CD14-positive monocyte (primary cell): Measurements from ENCODE around the gene AADACL4. TPM values are rescaled to one million over a fixed set of nuclear protein-coding genes. Genes with fewer than 3 reads are reported as not detected.
A peak's percentile ranks its signal among the peaks of the same experiment; 100 is the strongest.

ENCODE experiments used
- DNase-seq, 3 donors: peaks; one replicate each; pipeline ENCODE4 v3.0.0-alpha.2; 2011 to 2022
- H2AFZ ChIP-seq: 2 replicates; pipeline ENCODE4 v1.6.0; 2012; ENCODE audit warnings: mild to moderate bottlenecking, low read depth, low read length, inconsistent platforms; ENCODE audit not compliant: insufficient read depth, poor library complexity, severe bottlenecking
- H3K27ac ChIP-seq, 2 donors: 1 replicate in 1 of 2; 2 replicates in 1 of 2; pipeline ENCODE4 v1.5.1; 2012 to 2013; ENCODE audit warnings: low read length in 2 of 2, control low read depth in 1 of 2, inconsistent platforms in 1 of 2, low read depth in 1 of 2, mild to moderate bottlenecking in 1 of 2
- H3K27me3 ChIP-seq, 2 donors: one replicate each; pipeline versions ENCODE4 v1.6.0 to v1.6.1; 2011 to 2013; ENCODE audit warnings: low read length in 2 of 2; ENCODE audit not compliant: control insufficient read depth in 2 of 2, insufficient read depth in 2 of 2
- H3K36me3 ChIP-seq, 2 donors: replicated peaks in 1 of 2; 1 replicate in 1 of 2; 2 replicates in 1 of 2; pipeline versions ENCODE4 v1.5.1 to v1.6.1; 2012 to 2013; ENCODE audit warnings: low read length in 2 of 2, control low read depth in 1 of 2, inconsistent platforms in 1 of 2, mild to moderate bottlenecking in 1 of 2; ENCODE audit not compliant: insufficient read depth in 2 of 2, control insufficient read depth in 1 of 2
- H3K4me1 ChIP-seq, 2 donors: 1 replicate in 1 of 2; 2 replicates in 1 of 2; pipeline versions ENCODE4 v1.5.1 to v1.6.1; 2012 to 2013; ENCODE audit warnings: low read length in 2 of 2, control low read depth in 1 of 2, inconsistent platforms in 1 of 2, mild to moderate bottlenecking in 1 of 2, moderate library complexity in 1 of 2; ENCODE audit not compliant: insufficient read depth in 2 of 2, control insufficient read depth in 1 of 2
- H3K4me2 ChIP-seq: replicated peaks from 2 replicates; pipeline ENCODE3; 2012; ENCODE audit warnings: low read length, moderate library complexity, mild to moderate bottlenecking; ENCODE audit not compliant: poor library complexity, severe bottlenecking; ENCODE audit errors: extremely low read depth
- H3K4me3 ChIP-seq, 3 experiments: fragments of 200-600 bp in 1 of 3; sonication (generic) in 1 of 3; replicated peaks in 1 of 3; 1 replicate in 2 of 3; 2 replicates in 1 of 3; pipeline ENCODE4 v1.5.1; 2011 to 2013; ENCODE audit warnings: low read length in 3 of 3, mild to moderate bottlenecking in 3 of 3, control low read depth in 2 of 3, low read depth in 2 of 3, inconsistent platforms in 1 of 3, moderate library complexity in 1 of 3
- H3K79me2 ChIP-seq: 2 replicates; pipeline ENCODE4 v1.6.0; 2012; ENCODE audit warnings: mild to moderate bottlenecking, control low read depth, inconsistent platforms, low read length, moderate library complexity; ENCODE audit not compliant: insufficient read depth
- H3K9ac ChIP-seq: 2 replicates; pipeline ENCODE4 v1.6.0; 2017; ENCODE audit warnings: low read length, mild to moderate bottlenecking; ENCODE audit not compliant: insufficient read depth, poor library complexity, severe bottlenecking
- H3K9me3 ChIP-seq, 2 donors: replicated peaks in 1 of 2; 1 replicate in 1 of 2; 2 replicates in 1 of 2; pipeline versions ENCODE4 v1.5.1 to v1.6.1; 2012 to 2013; ENCODE audit warnings: low read length in 2 of 2, control low read depth in 1 of 2; ENCODE audit not compliant: control insufficient read depth in 1 of 2, insufficient read depth in 1 of 2
- H4K20me1 ChIP-seq: 2 replicates; pipeline ENCODE4 v1.6.0; 2012; ENCODE audit warnings: mild to moderate bottlenecking, low read length, control low read depth, moderate library complexity; ENCODE audit not compliant: insufficient read depth
- H3K27ac Mint-ChIP-seq, 7 donors: one replicate each; pipeline ENCODE4 v1.8.0; 2020; ENCODE audit warnings: mild to moderate bottlenecking in 7 of 7, mixed read lengths in 7 of 7, moderate library complexity in 6 of 7, inconsistent platforms in 2 of 7
- H3K27me3 Mint-ChIP-seq, 3 donors: one replicate each; pipeline ENCODE4 v1.8.0; 2021 to 2022; ENCODE audit warnings: low read depth in 3 of 3, mild to moderate bottlenecking in 3 of 3, mixed read lengths in 3 of 3, moderate library complexity in 3 of 3, inconsistent platforms in 1 of 3
- H3K36me3 Mint-ChIP-seq, 2 donors: one replicate each; pipeline ENCODE4 v1.8.0; 2020; ENCODE audit warnings: mixed read lengths in 2 of 2, inconsistent platforms in 1 of 2, mild to moderate bottlenecking in 1 of 2
- H3K4me1 Mint-ChIP-seq: one replicate; pipeline ENCODE4 v1.8.0; 2020; ENCODE audit warnings: mild to moderate bottlenecking, mixed read lengths
- H3K4me3 Mint-ChIP-seq, 2 donors: one replicate each; pipeline ENCODE4 v1.8.0; 2020; ENCODE audit warnings: mild to moderate bottlenecking in 2 of 2, mixed read lengths in 2 of 2, moderate library complexity in 1 of 2
- H3K9me3 Mint-ChIP-seq, 7 donors: one replicate each; pipeline ENCODE4 v1.8.0; 2020 to 2022; ENCODE audit warnings: mixed read lengths in 7 of 7, mild to moderate bottlenecking in 6 of 7, moderate library complexity in 6 of 7, inconsistent platforms in 2 of 7
- CTCF ChIP-seq: fragments of 200-600 bp; IDR thresholded peaks from one replicate; pipeline ENCODE4 v1.8.0; 2022; ENCODE audit warnings: antibody characterized with exemption, mild to moderate bottlenecking
- WGBS: methylation state at CpG from one replicate; pipeline ENCODE4 v1.1.5; 2013; ENCODE audit warnings: missing lambda C conversion rate; ENCODE audit not compliant: insufficient coverage; 5-methylcytosine and 5-hydroxymethylcytosine counted together
- intact Hi-C, 2 donors: fragments of 100-400 bp; cut with micrococcal nuclease; formaldehyde crosslinking; loops; one replicate each; pipeline versions ENCODE4 v1.15.0 to v1.15.1; 2023
- polyA plus RNA-seq, 3 donors: library from polyadenylated mRNA; depleted of rRNA in 1 of 3; unstranded in 2 of 3; stranded (reverse) in 1 of 3; fragments of 300-500 nt in 2 of 3; fragments of >200 nt in 1 of 3; fragmentation: Illumina TruSeq in 2 of 3; gene quantifications; 1 replicate in 2 of 3; 2 replicates in 1 of 3; pipeline ENCODE4 v1.2.3, GENCODE V29; 2012 to 2021

AADACL4 gene
- polyA plus RNA-seq, 3 donors, result not detected

- intact Hi-C loops, result loop anchor here (2.0 to 5.0 kb wide), 3 partner anchors 344 to 541 kb away; no protein-coding TSS in a partner anchor
- Mint-ChIP-seq H3K4me1 (peaks cover 10% of the 10 kb centered on the region), H3K27me3 (peaks cover 5 to 8% (median 7%) of the 10 kb centered on the region in 3 donors), H3K9me3 (peaks cover 0 to 7% (median 6%) of the 10 kb centered on the region in 7 donors), H3K4me3 (no peak overlapping the region), H3K27ac (peak overlapping the region in 1 of 7 donors; percentile 40), H3K36me3 (no peaks in the 10 kb centered on the region)
- TF ChIP-seq CTCF, result peak; percentile 91
- no peak overlapping the region for H3K4me2 ChIP-seq
- peaks cover 0 to 6% of the 10 kb centered on the region in 2 donors for H3K9me3 ChIP-seq
- peak; percentile 57 to 75 (median 70) for DNase-seq
- H3K79me2 ChIP-seq, result no peaks in the 10 kb centered on the region
- no peak overlapping the region for H3K9ac ChIP-seq
- no peak overlapping the region for H3K27ac ChIP-seq
- no peak overlapping the region for H2AFZ ChIP-seq
- H3K27me3 ChIP-seq, result no peaks in the 10 kb centered on the region
- WGBS, result 41% methylated on average over 18 of the region's 23 CpGs
- peaks cover 8 to 11% of the 10 kb centered on the region in 2 donors for H3K4me1 ChIP-seq
- no peaks in the 10 kb centered on the region for H3K36me3 ChIP-seq
- no peak overlapping the region for H3K4me3 ChIP-seq
- H4K20me1 ChIP-seq, result no peaks in the 10 kb centered on the region
Observed at GRCh38 chr1:12658531-12659453, 14.9 kb downstream of the AADACL4 start.

- Histone ChIP-seq H3K4me2 (no peak overlapping the region), H3K79me2 (no peaks in the 10 kb centered on the region), H2AFZ (no peak overlapping the region), H4K20me1 (no peaks in the 10 kb centered on the region), H3K9me3 (peaks cover 0 to 6% of the 10 kb centered on the region in 2 donors), H3K27me3 (no peaks in the 10 kb centered on the region), H3K4me3 (no peak overlapping the region), H3K36me3 (no peaks in the 10 kb centered on the region), H3K4me1 (peaks cover 8 to 11% of the 10 kb centered on the region in 2 donors), H3K27ac (no peak overlapping the region), H3K9ac (no peak overlapping the region)
- H3K36me3 Mint-ChIP-seq, result no peaks in the 10 kb centered on the region
- 94% methylated on average over 2 of the region's 6 CpGs for WGBS
- H3K27me3 Mint-ChIP-seq, result peaks cover 6 to 10% (median 7%) of the 10 kb centered on the region in 3 donors
- H3K4me1 Mint-ChIP-seq, result peaks cover 10% of the 10 kb centered on the region
- peaks cover 0 to 9% (median 7%) of the 10 kb centered on the region in 7 donors for H3K9me3 Mint-ChIP-seq
- H3K4me3 Mint-ChIP-seq, result no peak overlapping the region
- H3K27ac Mint-ChIP-seq, result no peak overlapping the region
- intact Hi-C loops, result no loop called here
- TF ChIP-seq CTCF, result no peak
- DNase-seq, result no peak
Observed at GRCh38 chr1:12661606-12662219, 17.8 kb downstream of the AADACL4 start.
